GM21526 (cell line): Measurements from ENCODE around the gene POLN.

ENCODE experiments used
- ATAC-seq: cut with Tn5 transposase; IDR thresholded peaks from one replicate; pipeline ENCODE4 v1.9.1; 2021; ENCODE audit warnings: moderate library complexity; ENCODE audit not compliant: unreplicated experiment, low FRiP score

The POLN gene

DNA sequence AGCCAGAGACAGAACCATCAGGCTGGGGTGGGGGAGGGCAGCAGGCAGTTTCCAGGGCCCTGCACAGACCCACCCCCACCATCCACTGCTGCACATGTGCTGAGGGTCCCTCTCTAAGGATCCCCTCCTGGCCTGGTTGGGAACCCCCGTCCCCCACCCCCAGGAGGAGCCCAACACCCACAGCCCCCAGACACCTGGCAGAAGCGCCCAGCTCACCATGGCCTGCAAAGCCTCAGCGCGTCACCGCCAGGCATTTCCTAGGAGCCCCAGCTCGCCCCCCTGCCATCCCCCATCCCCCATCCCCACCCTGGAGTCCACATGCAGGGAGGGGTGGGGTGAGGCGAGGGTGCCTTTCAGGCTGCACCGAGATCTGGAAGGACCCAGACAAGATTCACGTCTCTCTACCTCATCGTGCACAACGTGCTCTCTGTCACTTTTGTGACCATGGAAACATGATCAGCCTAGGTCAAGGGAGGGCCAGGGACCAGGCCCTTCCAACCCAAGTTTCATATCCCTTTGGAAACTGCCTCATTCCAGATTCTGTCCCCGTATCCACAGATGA, 10.7 kb upstream of the POLN start:
- ATAC-seq = no peak

DNA sequence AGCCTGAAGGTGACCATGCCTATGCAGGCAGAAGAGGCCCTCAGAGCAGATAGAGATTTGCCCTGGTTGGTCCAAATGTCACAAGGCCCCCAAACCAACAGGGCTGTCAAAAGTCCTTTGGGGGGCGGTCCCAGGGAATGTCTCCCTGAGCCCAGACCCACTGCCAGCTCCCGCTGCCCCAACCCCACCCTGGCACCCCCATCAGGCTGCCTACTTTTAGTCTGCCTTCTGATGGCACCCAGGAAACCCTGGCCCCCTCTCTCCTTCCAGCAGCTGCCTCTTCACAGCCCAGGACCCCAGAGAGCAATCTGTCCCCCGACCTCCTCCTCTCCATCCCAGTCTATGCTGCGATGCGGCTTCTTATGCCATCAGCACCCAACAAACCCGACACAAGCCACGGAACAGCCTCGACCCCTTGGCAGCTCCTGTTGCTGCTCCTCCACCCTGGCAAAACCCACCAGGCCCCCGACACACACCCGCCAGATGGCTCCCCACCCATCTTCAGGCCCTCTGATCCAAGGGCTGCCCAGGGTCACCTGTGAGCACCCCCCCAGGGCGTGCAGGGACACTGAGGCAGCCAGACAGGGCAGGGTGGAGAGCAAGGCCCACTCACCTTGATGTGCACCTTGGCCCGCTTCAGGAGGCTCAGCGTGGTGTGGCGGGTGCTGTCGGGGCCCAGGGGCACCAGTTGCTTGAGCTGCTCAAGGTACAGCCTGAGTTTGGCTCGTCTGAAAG, 10.0 kb upstream of the POLN start:
- no peak for ATAC-seq

DNA sequence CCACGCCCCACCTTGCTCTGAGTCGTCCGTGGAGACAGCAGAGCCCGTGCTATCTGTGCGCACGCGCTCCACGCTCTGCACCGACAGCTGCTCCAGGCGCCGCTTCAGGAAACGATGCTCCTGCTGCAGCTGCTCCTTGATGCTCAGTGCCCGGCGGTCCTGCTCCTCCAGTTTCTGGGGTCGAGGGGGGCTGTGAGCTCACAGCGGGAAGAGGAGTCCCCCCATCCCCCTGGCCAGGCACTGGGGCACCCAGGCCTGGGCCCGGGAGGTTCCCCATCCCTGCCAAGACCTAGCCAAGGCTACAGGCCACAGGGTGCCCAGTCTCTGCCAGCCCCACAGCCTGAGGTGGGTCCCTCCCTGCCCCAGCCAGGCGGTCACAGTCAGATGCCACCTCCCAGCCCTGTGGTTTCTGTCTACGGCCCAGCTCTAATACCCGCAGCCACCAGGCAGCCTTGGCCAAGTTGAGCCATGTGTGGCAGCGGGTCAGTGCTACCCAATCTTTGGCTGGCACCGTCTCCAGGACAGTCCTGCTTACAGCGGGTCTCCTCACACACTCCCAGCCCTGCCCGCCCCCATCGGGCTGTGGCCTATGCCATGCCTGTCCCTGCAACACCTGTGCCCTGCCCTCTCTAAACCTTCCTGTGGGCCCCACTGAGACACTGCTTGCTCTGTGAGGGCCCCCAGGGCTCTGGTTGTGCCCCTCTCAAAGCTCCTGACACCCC, 9.3 kb upstream of the POLN start:
- no peak for ATAC-seq

DNA sequence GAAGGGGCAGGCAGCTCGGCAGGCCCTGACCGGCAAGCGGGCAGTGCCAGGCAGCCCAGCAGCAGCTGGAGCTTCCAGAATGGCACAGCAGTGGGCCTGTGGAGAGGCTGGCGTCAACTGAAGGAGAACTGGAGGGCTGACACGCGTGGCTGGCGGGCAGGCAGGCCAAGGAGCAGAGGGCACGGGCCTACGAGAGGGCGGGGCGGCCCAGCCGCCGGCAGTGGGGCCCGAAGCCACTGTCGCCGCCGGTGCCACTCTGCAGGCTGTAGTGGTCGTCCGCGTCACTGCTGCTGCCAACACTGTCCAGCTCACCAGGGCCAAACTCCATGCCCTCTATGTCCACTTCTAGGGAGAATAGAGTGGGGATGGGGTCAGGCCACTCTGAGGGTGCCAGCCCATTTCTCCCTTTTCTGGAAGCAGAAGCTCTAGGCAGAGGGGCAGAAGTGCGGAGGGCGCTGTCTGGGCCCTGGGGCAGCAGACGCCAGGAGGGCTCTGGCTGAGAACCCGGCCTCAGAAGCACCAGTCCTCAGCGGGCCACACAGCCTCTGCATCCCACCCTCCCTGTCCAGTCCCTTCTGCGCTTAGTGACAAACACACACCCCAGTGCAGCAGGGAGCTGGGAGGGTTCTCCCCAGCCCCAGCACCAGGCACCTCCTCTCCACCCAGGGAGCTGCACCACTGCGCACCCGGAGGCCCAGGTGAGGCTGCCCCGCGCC, 8.6 kb upstream of the POLN start:
- no peak for ATAC-seq

DNA sequence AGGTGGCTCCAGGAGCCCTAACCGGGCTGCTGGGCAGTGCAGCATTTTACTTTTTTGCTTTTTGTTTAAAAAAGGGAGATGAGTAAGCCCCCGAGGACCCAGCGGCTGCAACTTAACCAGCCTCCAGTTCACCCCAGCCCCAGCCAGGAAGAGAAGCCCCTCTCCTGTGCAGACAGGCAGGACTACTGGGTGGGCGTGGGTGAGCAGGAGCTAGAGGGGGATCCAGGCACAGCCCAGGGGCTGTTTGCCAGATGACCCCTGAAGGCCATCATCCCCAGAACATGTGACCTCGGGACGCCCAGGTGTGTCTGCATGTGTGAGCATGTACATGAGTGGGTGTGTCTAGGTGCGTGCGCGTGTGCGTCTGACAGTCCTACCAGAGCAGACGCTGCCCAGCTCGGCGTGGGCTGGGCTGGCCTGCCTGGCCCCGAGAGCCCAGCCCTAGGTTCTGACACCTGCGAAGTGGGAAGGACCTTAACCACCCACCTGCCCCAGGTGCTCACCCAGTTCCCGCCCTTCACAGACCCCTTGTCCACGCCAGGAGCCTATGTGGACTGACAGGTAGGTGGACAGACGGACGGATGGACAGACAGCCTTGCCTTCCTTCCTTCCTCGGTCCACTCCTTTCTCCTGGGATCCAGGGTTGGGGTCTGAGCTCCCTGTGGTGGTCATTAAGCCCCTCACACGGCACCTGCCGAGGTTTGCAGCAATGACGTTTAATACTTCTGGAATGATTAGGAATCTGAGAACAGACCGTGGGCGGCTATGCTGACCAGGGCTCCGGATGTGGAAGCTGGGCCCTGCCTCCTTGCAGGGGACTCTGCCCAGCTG, 7.8 kb upstream of the POLN start:
- ATAC-seq = no peak

DNA sequence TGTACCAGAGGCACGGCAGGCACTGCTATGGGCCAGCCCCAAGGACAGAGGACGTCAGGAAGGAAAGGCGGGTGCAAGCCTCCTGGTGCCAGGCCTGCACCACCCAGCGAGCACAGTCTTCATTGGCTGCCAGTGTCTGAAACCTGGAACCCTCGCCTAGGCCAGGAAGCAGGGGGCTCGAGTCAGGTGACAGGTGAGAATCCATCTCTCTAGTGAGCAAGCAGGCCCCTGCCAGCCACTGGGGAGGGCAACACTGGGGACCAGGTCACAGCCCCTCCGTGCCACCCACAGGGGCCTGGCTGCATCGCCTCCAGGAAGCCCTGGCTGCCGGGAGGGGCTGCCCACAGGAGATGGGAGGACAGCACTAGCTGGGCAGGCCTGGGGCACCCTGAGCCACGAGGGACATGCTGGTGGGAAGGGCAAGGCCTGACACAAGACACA, 6.9 kb upstream of the POLN start:
- ATAC-seq = no peak

DNA sequence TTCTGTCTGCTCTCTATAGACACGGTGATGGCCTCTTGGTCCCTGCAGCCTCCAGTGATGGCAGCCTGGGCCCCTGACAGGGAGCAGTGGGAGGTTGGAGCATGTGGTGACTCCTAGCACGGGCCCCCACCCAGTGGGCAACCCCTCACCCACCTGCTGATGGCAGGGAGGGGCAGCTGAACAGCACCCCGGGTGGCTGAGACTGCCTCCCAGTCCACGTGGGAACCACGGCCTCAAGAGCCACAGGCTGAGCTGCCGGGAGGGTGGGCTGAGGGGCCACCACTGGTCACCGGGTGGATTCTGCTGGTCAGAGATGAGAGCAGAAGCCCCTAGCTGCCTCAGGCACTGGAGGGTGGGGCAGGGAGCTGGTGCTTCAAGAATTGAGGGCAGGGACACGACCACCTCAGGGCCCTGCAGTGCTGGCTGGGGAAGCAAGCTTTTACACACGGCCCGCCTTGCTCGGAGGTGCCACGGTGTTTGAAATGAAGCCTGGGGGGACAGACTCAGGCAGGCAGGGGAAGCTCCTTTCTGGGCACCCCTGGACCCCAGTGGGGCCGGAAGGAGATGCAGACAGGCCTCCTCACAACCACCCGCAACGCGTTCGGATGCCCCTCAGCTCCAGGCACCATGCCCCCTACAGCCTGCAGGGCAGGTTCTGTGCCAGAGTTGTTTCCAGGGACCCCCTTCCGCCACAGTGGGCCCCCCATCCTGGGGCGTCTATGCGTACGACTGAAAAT, 6.3 kb upstream of the POLN start:
- ATAC-seq = no peak

DNA sequence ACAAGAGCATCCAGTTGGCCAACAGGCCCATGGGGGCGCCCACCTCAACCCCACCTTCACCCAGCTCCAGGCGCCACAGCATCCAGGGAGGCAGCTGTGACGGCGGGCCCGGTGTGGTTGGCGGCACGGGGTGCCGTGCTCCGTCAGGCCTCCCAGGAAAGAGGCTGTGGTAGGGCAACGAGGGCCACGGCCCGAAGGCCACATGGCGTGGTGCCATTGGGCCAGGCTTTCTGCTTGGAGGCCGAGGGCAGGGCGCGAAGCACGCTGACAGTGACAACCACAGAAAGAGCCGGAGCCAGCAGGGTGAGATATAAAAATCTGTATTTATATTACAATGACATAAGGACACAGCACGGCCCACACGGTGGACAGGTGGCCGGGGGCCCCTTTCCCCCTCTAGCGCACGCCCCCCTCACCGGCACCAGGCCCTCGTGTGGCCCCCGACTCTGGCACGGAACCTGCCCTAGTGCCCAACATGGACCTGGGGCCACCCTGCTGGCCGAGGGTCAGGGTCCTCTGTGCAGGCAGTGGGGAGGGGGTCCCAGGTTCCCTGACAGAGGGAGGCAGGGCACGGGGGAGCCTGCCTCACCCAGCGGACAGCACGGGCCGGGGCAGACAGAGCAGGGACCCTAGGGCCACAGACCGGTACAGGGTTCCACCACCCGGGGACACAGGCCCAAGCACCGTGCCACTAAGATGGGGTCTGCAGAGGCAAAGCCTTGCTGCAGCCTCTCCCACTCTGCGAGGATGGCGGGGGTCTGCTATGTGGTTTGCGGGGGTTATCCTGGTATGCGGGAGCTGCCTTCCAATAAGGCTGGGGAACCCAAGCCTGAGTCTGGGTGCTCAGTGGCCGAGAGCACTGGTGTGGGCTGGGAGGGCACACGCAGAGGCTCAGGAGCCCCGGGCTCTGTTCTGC, 5.5 kb upstream of the POLN start:
- ATAC-seq = no peak

DNA sequence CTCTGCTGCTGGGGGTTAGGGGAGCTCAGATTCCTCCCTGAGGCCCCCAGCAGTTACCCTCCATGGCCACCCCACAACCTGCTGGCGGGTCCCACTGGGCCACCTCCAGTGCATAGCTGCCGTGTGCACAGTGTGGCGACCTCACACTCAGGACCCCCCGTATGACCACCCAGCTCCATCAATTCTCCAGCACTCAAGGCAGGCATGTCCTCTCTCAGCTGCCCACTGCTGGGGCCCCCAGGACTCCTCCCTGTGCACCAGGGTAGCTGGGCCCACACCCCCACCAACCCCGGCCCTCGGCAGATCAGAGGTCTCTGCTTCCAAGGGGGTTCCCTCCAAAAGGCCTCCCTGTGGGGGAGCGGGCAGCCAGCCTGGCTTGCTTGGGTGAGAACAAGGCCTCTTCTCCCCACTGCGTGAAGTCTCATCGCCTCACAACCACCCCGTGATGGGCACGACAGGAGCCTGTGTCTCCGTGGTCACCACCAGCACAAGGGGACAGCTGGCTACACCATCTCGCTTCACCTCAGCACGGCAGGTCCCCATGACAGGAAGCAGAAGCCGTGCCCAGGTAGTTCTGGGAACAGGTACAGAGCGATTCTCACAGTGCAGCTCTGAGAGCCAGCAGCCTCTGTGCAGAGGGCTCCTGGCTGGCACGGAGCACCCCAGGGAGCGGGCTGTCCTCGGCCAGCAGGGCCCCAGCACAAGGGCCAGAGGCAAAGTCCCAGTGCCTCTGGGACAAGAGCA, 4.6 kb upstream of the POLN start:
- no peak for ATAC-seq

DNA sequence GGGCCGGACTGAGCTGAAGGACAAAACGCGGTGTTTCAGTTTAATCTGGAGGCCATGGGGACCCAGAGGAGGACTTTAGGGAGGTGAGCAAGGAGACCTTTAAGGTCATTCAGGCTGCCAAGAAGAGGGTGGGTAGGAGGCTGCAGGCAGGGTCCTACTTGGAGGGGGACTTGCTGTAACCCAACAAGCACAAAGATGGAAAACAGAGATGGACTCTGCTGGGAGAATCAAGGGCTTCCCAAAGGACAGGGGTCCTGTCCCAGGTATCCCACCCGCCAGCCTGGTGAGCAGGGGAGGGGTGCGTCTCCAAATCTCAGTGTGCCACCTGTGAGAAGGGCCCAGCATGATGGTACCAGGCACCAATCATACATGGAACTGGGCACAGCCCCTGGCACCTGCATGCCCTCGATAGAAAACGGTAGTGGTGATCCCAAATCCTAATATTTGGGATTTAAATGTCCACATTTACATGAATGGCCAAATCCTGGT, 3.9 kb upstream of the POLN start:
- ATAC-seq = no peak

DNA sequence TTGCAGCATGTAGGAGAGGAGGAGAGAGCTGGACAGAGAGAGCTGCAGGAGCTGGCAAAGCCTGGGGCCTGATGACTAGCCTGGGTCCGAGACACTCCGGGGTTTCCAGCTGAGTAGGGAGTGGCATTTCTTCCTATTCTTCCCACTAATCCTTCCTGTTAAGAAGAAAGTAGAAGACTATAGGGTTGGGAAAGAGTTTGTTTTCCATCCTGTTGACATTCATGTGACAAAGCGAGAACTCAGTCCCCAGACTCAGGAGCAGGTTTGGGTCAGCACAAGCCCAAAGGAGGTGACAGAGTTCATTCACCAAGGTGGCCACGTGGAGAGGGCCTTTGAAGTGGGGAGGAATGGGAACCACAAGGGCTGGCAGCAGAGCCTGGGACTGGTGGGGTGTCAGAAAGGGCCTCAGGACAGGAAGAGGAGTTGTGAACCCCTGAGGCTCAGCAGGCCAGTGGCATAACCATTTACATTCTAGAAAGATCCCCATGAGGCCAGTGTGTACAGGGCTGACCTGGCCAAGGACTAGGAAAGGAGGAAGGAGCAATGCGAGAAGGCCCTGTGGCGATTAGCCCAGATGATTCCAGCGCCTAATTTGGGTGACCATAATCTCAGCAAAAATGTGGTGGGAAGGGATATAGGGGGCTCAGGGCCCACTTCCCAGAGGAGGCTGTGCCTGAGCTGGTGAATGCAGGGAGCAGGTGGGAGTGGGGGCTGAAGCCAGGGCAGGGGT, 3.3 kb upstream of the POLN start:
- ATAC-seq = no peak

DNA sequence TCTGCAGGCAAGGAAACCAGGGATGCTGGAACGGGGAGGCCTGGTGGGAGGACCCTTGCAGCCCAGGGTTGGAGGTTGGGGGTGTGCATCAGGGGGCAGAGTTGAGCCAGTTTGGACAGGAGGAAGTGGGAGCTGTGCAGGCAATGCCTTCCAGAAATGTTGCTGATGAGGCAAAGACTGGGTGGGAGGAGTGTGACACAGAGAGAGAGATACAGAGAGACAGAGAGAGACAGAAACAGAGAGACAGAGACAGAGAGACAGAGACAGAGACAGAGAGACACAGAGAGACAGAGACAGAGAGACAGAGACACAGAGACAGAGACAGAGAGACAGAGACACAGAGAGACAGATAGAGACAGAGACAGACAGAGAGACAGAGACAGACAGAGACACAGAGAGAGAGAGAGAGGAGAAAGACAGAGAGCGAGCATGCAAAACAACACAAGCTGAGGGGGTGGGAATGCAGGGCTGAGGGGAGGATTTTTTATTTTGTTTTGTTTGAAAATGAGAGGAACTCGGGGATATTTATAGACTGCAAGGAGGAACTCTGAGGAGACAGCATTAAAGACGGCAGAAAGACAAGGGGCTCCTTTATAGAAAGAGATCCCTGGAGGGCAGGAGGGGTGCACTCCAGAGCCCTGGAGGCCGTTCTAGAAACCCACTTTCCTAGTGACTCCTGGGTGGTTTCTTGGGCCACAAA, 1.9 kb upstream of the POLN start:
- ATAC-seq = no peak

DNA sequence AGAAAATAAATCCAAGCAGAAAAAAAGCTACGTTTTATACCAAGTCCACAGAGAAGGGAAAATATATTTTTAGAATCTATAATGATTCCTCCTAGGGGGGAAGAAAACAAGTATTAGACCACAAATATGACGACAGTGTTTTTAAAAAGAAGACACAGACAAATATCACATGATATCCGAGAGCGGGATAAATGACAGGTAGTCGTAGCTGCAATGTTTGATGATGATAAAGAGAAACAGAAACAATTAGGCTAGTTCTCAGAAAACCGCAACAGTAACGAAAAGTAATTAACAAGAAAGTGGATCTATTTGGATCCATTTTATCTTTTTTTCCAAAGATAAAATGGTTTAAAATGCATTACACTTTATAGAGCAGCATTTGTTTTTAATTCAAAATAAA, 918 bp downstream of the POLN start:
- ATAC-seq = no peak

DNA sequence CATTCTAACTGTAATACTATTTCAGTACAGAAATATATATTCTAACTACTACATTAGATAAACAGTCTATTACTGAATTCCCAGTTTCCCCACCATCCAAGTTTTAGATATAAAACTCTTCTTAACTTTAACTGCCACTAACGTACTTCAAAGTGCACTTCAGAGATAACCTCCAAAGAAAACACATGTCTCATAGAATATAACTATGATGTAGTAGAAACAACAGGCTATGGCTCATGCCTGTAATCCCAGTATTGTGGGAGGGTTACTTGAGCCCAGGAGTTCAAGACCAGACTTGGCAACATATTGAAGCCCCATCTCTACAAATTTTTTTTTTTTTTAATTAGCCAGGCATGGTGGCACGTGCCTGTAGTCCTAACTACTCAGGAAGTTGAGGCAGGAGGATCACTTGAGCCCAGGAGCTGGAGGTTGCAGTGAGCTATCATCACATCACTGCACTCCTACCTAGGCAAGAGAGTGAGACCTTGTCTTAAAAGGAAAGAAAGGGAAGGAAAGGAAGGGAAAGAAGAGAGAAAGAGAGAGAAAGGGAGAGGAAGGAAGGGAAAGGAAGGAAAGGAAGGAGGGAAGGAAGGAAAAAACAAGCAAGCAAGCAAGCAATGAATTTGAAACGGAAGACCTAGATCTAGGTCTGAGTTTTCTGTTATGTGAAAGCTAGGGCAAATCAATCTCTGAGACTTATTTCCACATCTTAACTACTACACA, 4.8 kb downstream of the POLN start:
- ATAC-seq = no peak

DNA sequence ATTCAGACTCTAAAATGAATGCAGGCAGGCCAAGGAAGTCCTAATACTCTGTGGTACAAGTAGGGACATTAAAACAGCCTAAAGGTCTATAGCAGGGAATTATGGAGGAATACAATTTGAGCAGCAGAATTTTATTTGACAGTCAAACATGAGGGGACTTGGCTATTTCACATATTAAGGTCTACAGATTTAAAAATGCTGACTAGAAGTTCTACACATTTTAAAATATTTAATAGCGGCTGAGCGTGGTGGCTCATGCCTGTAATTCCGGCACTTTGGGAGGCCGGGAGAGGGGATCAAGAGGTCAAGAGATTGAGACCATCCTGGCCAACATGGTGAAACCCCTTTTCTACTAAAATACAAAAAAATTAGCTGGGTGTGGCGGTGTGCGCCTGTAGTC, 10.8 kb downstream of the POLN start:
- no peak for ATAC-seq

DNA sequence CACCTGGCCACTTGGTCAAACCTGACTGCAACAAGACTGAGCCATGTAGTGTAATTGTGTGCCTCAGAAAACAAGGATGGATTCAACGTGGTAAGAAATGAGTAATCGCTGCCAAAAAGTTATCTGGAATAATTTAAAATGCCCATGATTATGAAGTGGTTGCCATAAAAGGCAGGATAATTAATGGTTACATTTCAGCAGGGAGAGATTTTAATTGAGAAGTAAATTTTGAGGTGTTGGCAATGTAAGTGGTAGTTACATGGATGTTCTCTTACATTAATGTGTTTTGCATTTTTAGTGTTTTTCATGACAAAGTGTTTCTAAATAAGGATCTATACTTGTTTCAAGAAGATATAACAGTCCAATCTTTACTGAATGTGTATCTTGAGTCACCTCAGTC, 15.7 kb downstream of the POLN start:
- no peak for ATAC-seq
